ENCODE data around the gene HOXD13. TPM values are rescaled to one million over a fixed set of nuclear protein-coding genes. Genes with fewer than 3 reads are reported as not detected.

The HOXD13 gene
- total RNA-seq: not detected

DNA sequence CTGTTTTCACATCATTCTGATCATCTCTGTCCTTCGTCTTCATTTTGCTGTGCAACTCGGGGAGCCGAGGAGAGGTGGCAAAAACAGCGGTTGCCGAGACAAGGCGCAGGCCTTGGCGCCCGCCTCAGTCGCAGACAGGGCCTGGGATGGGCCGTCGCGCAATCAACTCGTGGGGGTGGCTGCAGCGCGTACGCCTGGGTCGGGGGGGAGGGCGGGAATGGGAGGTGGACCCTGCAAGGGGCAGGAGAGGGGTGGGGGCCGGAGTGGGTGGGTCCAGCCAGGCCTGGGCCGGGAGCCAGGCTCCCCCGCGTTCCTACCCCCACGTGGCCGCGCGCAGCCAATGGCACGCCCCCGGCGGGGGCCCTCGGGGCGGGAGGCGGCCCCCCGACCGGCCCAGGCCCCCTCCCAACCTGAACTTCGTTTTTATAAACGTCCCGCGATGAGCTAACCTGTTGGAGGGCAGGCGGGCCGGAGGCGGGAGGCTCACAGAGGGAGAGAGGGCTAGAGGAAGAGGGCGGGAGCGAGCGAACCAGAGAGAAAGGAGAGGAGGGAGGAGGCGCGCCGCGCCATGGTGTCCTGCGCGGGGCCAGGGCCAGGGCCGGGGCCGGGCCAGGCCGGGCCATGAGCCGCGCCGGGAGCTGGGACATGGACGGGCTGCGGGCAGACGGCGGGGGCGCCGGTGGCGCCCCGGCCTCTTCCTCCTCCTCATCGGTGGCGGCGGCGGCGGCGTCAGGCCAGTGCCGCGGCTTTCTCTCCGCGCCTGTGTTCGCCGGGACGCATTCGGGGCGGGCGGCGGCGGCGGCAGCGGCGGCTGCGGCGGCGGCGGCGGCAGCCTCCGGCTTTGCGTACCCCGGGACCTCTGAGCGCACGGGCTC is at the start of gene HOXD13:
TSS of gene HOXD13 (plus strand) at position 452 of the 875 bp plus-strand sequence. CDS start at position 622, 170 bp downstream.
- Histone ChIP-seq H3K27me3 (peaks cover 97 to 100% (median 98%) of the 10 kb centered on the region in 3 donors), H3K4me1 (peaks cover 12 to 14% of the 10 kb centered on the region in 2 donors), H3K9me3 (no peaks in the 10 kb centered on the region), H3K4me3 (peak within 1 kb of the TSS; percentile 20 to 43 (median 32)), H3K27ac (no peak within 1 kb of the TSS), H3K36me3 (no peaks in the 10 kb centered on the region)
- intact Hi-C loops (cut with DNase I; ENCODE audit: low total_unique reads): loop anchor here (2.0 kb wide), 1 partner anchor 18 kb away; no protein-coding TSS in a partner anchor
- TF ChIP-seq, protein P1, sequence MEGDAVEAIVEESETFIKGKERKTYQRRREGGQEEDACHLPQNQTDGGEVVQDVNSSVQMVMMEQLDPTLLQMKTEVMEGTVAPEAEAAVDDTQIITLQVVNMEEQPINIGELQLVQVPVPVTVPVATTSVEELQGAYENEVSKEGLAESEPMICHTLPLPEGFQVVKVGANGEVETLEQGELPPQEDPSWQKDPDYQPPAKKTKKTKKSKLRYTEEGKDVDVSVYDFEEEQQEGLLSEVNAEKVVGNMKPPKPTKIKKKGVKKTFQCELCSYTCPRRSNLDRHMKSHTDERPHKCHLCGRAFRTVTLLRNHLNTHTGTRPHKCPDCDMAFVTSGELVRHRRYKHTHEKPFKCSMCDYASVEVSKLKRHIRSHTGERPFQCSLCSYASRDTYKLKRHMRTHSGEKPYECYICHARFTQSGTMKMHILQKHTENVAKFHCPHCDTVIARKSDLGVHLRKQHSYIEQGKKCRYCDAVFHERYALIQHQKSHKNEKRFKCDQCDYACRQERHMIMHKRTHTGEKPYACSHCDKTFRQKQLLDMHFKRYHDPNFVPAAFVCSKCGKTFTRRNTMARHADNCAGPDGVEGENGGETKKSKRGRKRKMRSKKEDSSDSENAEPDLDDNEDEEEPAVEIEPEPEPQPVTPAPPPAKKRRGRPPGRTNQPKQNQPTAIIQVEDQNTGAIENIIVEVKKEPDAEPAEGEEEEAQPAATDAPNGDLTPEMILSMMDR (IDR thresholded peaks at IDR 0.05 in 4 of 5, conservative IDR thresholded peaks at IDR 0.05 in 1 of 5): no peak
- no peak for TF ChIP-seq POLR2A (IDR thresholded peaks at IDR 0.05)
- ATAC-seq (no peak), DNase-seq (no peak)
- in situ Hi-C loops (cut with MboI; ENCODE audit: low sequenced_read_pairs in 4 of 4): loop anchor here in 2 of 4 donors (10.0 to 25.0 kb wide), 2 partner anchors 408 to 730 kb away; no protein-coding TSS in a partner anchor

DNA sequence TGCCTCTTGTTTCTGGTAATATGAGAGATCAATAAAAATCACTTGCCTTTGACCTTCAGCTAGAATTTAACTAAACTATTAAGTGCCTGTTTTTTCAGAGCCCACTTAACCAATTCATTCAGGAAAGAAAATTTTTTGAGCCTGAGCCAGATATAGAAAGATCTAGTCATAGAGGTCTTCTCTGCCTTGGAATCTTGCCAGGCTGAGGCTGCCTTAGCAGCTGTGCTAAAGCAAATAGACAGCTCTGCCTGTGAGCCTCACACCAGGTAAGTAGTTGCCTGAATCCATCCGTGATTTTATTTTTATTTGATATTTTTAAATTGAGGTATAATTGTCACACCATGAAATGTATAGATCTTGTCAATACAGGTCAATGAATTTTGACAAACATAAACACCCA is 36.1 kb upstream of the HOXD13 start:
- Histone ChIP-seq H3K9me3 (no peaks in the 10 kb centered on the region), H3K36me3 (no peaks in the 10 kb centered on the region), H3K4me1 (no peaks in the 10 kb centered on the region), H3K27ac (no peak overlapping the region), H3K4me3 (no peak overlapping the region), H3K27me3 (peaks cover 0 to 7% (median 6%) of the 10 kb centered on the region in 3 donors)
- in situ Hi-C loops (cut with MboI; ENCODE audit: low sequenced_read_pairs in 4 of 4): no loop called here
- intact Hi-C loops (cut with DNase I; ENCODE audit: low total_unique reads): no loop called here
- DNase-seq (no peak), ATAC-seq (no peak)
- TF ChIP-seq, protein P1 (IDR thresholded peaks at IDR 0.05 in 4 of 5, conservative IDR thresholded peaks at IDR 0.05 in 1 of 5): no peak
- no peak for TF ChIP-seq POLR2A (IDR thresholded peaks at IDR 0.05)

DNA sequence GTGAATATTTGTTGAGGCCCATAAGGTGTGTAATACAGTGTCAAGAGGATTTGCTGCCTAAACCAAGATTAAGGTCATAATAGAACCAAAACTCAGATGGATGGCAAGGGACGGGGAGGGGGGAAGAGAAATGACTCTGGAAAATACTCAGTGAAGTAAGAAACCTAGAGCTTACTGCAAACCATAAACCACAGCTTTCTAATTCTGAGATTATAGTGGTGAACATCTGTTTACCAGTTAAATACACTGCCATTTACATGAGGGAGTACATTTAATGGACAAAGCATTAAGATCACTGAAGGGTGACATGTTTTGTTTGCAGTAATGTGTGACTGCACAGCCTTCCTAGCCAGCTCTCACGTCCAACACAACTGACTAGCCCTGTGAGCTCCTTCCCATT is 28.6 kb upstream of the HOXD13 start:
- no peak for ATAC-seq
- DNase-seq: no peak
- no peak overlapping the region for H3K27ac ChIP-seq
- no peak overlapping the region for H3K4me3 ChIP-seq
- in situ Hi-C loops (cut with MboI; ENCODE audit: low sequenced_read_pairs in 4 of 4): no loop called here
- intact Hi-C loops (cut with DNase I; ENCODE audit: low total_unique reads): no loop called here
- H3K36me3 ChIP-seq: no peaks in the 10 kb centered on the region
- TF ChIP-seq, protein P1 (IDR thresholded peaks at IDR 0.05 in 4 of 5, conservative IDR thresholded peaks at IDR 0.05 in 1 of 5): no peak
- TF ChIP-seq POLR2A (IDR thresholded peaks at IDR 0.05): no peak
- peaks cover 28 to 47% (median 39%) of the 10 kb centered on the region in 3 donors for H3K27me3 ChIP-seq
- H3K9me3 ChIP-seq: no peaks in the 10 kb centered on the region
- H3K4me1 ChIP-seq: peaks cover 5 to 20% of the 10 kb centered on the region in 2 donors

DNA sequence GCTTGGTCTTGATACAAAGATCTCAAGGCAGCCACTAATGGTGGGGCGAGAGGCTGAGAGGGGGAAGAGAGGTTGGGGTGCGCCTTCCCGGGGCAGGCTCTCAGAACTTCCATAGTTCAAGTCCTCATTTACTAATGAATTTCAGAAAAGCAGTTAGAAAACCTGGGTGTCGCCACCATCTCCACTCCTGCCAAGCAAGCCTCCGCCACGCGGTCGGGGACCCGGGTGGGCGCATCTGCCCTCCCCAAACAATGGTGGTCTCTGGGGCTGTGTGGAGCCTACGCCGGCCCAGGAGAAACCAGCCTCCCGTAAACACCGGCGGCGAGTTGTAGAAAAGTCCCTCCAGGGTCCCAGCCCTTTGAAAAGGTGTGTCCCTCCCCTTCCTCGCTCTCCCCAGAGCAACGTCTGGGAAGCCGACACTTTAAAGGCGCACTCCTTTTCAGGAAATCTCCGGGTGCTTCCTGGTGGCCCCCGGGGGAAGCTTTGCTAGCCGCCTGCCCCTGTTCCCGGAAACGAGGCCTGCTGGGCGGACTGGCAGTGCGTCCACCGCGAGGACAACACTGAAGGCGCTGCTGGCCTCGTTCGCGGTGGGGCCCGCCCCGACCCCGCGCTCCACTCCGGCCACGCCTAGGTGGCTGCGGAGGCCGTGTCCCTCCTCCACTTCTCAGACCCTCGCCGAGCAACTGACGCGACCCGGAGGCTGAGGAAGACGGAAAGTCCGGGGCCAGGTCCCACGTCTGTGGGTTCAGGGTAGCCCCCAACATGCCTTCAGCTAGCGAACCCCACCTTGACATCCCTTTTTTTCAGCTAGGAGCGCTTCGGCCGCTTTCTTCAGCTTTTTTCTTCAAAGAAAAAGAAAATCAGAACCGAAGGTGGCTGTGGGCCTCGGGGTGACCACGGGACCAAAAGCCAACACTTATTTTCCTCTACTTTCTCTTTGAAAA is 25.6 kb upstream of the HOXD13 start:
- no peak for ATAC-seq
- in situ Hi-C loops (cut with MboI; ENCODE audit: low sequenced_read_pairs in 4 of 4): no loop called here
- DNase-seq: no peak
- TF ChIP-seq, protein P1 (IDR thresholded peaks at IDR 0.05 in 4 of 5, conservative IDR thresholded peaks at IDR 0.05 in 1 of 5): no peak
- TF ChIP-seq POLR2A (IDR thresholded peaks at IDR 0.05): no peak
- Histone ChIP-seq H3K36me3 (no peaks in the 10 kb centered on the region), H3K27ac (no peak overlapping the region), H3K4me3 (peak overlapping the region; percentile 44 to 57 (median 49)), H3K4me1 (peaks cover 5 to 20% of the 10 kb centered on the region in 2 donors), H3K9me3 (no peaks in the 10 kb centered on the region), H3K27me3 (peaks cover 57 to 71% (median 58%) of the 10 kb centered on the region in 3 donors)
- intact Hi-C loops (cut with DNase I; ENCODE audit: low total_unique reads): no loop called here

Measured in gastrocnemius medialis (tissue), 4 donors.